ENCODE results near the gene YDJC.
A peak's percentile ranks its signal among the peaks of the same experiment; 100 is the strongest.
"Not testable (repeated sequence)": the region's sequence is repeated elsewhere in the genome, so short reads cannot be mapped to it uniquely, and the experiment has no call there.

The YDJC gene

DNA sequence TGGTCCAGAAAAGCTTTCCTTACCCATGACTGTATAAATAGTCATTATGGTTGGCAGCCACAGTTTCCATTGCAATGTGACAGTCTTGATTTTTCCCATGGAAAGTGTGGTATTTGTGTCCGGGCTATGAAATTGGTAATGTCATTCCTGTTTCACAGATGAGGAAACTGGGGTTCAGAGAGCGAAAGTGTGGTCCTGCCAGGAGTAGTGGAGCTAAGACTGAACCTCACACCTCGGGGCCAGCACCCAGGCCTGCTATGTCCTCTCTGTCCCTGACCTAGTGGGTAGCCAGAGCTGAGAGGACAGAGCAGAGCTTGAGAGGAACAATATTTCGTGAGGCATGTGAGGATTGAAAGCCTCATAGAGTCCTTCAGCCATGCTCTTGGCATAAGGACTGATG lies 1.2 kb upstream of the YDJC start:
- DNase-seq (ENCODE audit: low spot score), result no peak

DNA sequence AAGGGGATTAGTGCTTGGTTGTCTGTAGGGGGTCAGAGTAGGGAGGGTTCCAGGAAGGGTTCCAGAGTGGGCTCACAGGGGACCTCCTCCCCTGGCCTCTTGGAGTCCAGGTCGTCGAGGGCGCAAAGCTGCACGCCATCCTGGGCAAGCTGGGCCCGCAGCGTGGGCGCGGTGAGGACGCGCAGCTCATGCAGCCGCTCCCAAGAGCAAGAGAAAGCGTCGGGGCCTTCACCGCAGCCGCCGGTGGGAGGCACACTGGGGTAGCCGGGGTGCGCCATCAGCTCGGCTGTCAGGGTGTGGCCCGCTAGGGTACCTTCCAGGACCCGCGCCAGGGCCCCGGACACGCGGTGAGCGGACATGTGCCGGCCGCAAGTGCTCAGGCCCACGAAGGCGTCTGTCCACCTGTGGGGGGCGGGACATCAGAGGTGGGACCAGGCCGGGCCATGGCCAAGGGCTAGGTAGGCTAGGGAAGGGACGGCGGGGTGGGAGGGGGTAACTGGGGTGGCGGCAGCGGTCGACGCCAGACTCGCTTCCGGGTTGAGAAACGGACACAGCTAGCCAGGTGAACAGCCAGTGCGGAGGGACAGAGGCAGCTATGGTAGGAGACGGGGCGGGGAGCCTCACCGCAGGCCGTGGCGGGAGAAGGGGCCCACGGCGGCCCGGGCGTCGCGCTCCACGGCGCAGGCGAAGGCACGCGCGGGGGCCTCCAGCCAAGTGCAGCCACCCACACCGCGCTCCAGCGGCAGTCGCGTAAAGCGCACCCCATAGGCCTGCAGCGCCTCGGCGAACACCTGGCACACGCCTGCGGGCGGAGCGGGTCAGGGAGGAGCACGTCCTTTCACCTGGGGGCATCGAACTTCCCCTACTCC lies 1.2 kb downstream of the YDJC start:
- no peak for DNase-seq (ENCODE audit: low spot score)

DNA sequence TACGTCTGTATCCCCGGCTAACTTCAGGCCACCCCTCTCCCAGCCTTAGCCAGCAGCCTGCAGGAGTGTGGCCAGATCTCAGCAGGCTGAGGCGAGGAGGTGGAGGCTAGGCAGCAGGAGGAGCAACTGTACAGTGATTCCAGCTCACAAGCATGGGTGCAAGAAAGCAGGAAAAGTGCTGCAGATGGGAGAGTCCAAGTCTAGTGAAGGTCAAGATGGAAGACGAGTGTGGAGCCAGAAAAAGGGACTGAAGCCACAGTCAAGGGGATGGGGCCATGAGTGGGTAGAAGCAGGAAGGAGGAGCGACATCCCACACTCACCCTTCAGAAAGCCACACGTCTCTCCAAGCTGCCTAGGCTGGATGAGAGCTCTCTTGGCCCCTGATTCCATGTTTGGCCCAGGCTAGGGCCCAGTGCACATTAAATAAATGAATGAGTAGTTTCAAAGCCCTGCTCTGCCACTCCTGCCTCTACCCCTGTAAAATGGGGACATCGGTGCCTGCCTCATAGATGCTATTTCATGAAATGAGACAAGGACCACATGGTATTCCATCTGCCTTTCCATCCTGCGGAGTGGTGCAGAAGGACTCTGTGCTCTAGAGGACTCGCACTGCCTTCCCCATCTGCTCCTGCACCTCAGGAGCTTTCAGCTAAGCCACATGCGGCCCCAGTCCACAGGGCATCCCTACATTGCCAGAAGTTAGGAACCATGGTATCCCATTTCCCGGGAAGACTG lies 2.9 kb downstream of the YDJC start:
- no peak for DNase-seq (ENCODE audit: low spot score)

GRCh38 chr22:21626073-21626734 lies 3.6 kb downstream of the YDJC start:
- no peak for DNase-seq (ENCODE audit: low spot score)

DNA sequence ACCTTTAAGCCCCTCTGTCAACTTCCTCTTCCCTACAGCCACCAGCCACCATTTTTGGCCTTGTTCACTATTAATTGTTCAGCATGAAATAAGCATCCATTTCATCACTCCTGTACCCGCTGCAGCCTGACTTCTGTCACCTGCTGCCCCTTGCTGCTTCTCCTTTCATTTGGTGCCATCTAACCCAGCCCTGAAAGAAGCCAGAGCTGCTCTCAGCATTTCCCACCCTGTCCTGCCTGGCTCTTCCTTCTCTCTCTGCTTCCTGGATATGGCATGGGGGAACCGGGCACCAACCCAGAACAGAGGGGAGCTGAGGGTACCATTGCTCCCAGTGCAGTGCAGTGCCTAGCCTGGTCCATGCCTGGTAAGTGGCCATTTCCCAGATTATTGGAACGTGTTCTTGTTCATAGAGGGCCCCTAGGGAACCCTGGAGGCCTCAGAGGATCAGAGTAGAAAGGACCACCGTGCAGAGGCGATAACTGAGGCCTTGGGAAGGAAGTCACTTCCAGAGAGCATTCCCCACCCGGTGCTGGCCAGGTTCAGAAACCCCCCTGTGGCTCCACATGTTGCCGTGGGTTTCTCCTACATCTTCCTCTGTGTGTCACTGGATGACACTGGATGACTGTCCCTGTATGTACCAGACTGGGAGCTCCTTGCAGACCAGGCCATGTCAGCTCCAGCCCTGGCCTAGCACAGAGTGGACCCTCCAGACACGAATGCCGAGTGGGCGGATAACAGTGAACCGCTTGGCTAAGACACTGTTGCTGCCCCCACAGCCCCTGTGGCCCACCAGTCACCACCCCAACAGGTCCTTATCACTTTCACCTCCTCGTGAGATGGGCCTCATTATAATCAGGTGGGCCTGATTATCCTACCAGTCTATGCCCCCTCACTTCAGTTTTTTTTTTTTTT lies 4.7 kb downstream of the YDJC start:
- DNase-seq (ENCODE audit: low spot score), result no peak

GRCh38 chr22:21624120-21624879 lies 5.5 kb downstream of the YDJC start:
- DNase-seq (ENCODE audit: low spot score), result no peak

GRCh38 chr22:21623648-21623970 lies 6.2 kb downstream of the YDJC start:
- DNase-seq (ENCODE audit: low spot score), result no peak

DNA sequence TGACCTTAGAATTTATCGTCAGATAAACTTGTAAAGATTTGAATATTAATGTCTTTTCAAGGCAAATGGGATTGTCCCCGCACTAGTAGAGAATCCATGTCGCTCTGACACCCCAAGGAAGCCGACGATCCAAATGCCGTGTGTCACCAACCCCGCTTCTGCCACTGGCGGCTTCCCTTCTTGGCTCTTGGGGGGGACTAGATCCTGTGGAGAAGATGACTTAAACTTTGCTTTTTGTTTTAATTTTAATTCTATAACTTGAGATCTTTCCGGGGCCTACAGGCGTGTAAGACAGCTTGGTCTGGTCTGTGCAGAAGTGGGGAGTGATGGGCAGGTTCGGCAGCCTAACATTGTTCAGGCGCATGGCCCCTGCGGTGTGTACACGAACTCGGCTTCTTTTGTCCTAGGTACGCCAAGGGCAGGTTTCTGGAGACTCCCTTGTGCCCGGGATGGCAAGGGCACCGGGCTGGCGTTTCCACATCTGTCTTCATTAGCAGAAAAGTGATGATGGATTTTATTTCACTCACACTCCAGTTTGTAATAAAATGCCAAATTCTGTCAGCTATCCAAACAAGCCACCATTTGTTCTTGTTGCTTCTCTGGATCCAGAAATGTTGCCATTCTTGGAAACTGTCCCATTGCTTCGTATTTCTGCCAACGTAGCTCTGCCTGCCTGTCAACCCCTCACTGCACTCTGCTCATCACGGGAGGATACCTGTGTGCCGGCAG lies 6.7 kb downstream of the YDJC start:
- peak; percentile 79 for DNase-seq (ENCODE audit: low spot score)

DNA sequence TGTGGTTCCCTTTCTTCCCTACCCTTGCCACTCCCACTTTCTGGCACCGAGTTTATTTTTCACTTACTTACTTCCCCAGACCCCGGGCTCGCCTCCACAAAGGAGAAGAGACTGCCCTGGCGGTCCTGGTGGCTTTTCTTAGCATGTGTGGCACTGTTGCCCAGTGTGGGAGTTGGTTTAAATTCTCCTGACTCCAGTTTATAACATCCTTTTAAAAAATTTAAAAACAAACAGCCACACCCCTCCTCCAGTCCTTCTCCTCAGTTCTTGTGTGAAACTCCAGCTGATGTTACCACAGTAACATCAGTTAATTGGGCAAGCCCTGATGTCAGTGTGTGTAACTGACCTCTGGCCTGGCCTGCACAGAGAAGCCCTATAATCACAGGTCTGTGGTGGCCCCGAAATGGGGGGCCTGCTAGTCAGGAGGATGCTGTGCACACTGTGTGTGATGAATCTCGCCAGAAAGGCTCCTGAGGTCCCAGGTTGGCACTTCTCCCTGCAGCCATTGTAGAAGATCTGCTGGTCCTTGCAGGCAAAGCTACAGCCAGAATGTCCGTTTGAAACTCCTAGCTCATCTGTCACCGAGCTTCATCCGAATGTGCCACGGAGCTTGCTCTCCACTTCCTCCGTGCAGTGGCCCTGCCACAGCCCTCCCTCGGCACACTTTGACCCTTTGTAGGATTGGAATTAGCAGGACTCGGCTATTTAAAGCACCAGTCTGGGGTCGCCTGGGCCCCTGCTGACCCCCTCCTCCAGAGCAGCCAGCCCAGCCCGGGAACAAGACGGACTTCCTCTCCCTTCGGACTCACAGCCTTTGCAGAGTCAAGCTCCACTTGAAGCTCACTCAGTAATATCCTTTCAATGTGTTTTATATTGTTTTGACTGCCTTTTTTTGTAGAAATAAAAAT lies 7.6 kb downstream of the YDJC start:
- no peak for DNase-seq (ENCODE audit: low spot score)

- no peak for DNase-seq (ENCODE audit: low spot score)
Observed at GRCh38 chr22:21621025-21621424, 8.8 kb downstream of the YDJC start.

- DNase-seq (ENCODE audit: low spot score), result not testable (repeated sequence)
Observed at GRCh38 chr22:21617337-21617736, 12.5 kb downstream of the YDJC start.

GRCh38 chr22:21615731-21616130 lies 14.1 kb downstream of the YDJC start:
- DNase-seq (ENCODE audit: low spot score), result no peak

GRCh38 chr22:21613553-21614233 lies 16.1 kb downstream of the YDJC start:
- no peak for DNase-seq (ENCODE audit: low spot score)

GRCh38 chr22:21612858-21613257 lies 17.0 kb downstream of the YDJC start:
- DNase-seq (ENCODE audit: low spot score), result no peak

GRCh38 chr22:21611210-21611977 lies 18.4 kb downstream of the YDJC start:
- no peak for DNase-seq (ENCODE audit: low spot score)

- not testable (repeated sequence) for DNase-seq (ENCODE audit: low spot score)
Observed at GRCh38 chr22:21609556-21610157, 20.2 kb downstream of the YDJC start.

DNA sequence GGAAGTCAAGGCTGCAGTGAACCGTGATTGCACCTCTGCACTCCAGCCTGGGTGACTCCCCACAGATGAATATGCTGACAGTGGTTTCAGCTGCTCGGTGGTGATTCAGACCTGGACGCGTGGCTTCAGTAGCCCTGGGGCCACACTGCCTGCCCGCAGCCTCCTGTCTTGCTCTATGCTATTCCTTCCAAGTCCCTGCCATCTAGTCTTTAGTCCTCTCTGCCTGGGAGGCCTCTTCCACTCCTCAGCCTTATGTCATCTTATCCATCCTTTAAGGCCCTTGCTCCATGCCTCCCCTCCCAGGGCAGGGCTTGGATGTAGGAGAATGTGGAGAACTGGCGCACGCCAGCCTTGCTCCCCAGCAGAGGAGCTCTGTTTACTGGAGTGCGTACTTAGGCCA lies 23.0 kb downstream of the YDJC start:
- DNase-seq (ENCODE audit: low spot score), result no peak
